Measurements from ENCODE around the gene NOTCH4.

The NOTCH4 gene

DNA sequence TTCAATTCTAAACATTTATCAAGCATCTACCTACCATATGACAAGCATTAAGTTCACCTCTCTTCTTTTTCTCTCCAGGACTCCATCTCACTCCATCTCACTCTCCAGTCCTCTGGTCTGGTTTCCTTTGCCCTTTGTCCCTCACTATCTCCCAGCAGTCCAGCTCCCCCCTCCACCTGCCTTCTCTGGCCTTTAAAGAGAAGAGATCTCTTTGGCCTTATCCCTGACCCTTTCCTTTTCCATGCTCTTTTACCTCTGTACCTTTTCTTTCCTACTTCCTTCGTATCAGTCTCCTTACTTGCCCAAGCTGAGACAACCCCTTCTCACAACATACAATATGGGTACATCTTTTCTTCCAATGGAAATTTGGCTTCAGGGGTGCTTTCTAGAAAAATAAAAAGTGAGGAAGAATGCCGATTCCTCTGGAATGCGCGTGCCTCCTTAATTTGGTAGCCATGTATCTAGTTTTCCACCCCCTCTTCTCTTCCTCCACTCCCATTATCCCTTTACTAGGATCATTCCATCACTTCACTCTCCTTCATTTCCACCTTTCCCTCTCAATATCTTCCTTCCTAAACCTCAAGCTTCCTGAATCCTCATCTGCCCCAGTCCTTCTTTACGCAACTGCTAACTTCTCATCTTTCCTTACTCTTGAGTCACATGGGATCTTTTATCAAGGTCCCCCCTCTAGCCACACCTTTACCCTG, 47.2 kb downstream of the NOTCH4 start:
- Histone ChIP-seq H3K36me3 (replicated peaks; ENCODE audit: insufficient read depth, low read length) (no peaks in the 10 kb centered on the region), H2AFZ (ENCODE audit: low read length) (peak overlapping the region; percentile 79), H3K27me3 (replicated peaks; ENCODE audit: insufficient read depth, low read length) (no peaks in the 10 kb centered on the region), H3K9me3 (replicated peaks; ENCODE audit: insufficient read depth, low read length) (no peaks in the 10 kb centered on the region), H3K79me2 (ENCODE audit: low read length) (peaks cover 17% of the 10 kb centered on the region), H3K4me1 (ENCODE audit: low read length) (peaks cover 21% of the 10 kb centered on the region), H3K9me2 (replicated peaks; ENCODE audit: insufficient read depth, low read length) (no peaks in the 10 kb centered on the region), H3K9ac (ENCODE audit: low read length) (peak overlapping the region; percentile 70; the same call in 1 of the 2 replicates), H4K20me1 (ENCODE audit: insufficient read depth, low read length) (no peaks in the 10 kb centered on the region), H3K4me2 (ENCODE audit: low read depth, low read length) (peak overlapping the region; percentile 97), H3K27ac (ENCODE audit: low read length) (peak overlapping the region; percentile 96; the same call in 1 of the 2 replicates), H3K4me3 (ENCODE audit: low read length) (peak overlapping the region; percentile 82), H3F3A (ENCODE audit: insufficient read depth, low read length) (peaks cover 19% of the 10 kb centered on the region)
- no peak for DNase-seq
- no peak for TF ChIP-seq EZH2 (optimal IDR thresholded peaks at IDR 0.05; ENCODE audit: low read depth, low read length)
- no peak for TF ChIP-seq CTCF (IDR thresholded peaks at IDR 0.05; ENCODE audit: low read length)
- TF ChIP-seq EZH2phosphoT487 (IDR thresholded peaks at IDR 0.05; ENCODE audit: low read length), result no peak

DNA sequence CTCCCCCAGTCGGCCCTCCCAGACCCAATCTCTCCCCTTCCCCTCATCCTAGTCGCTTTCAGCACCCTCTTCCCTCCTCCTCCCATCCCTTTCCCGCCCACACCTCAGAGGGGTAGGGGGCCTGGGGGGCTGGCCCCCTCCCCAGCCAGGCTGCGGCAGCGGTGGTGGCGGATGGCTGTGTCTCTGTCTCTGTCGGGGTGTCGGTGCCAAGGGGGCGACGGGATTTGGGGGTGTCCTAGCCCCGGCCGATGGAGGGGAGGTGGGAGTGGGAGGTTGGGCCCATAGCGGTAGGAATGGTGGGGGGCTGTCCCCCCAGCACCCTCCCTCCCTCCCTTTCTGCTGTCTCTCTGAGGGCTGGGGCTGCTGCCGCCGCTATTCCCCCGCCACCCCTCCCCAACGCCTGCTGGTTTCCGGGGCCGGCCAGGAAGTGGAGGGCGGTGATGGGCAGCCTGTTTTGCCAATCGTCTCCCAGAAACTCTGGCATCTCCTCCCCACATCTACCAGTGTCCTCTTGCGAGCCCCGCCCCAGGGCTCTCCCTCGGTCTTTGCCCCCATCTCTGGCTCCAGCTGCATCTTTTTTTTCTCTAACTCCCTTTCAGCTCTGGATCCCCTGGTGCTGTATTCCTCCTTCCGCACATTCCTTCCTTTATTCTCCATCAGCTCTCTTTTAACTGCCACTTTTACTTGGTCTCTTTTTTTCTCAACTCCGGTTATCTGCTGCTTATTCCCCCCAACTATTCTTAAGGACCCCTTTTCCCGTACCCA, 48.0 kb downstream of the NOTCH4 start, which contains the start of gene AGPAT1:
TSS of gene AGPAT1 (minus strand) at position 374 of the 765 bp plus-strand sequence. CDS start 4,588 bp downstream, outside the sequence.
- DNase-seq, result peak; percentile 92
- TF ChIP-seq EZH2phosphoT487 (IDR thresholded peaks at IDR 0.05; ENCODE audit: low read length), result no peak
- no peak for TF ChIP-seq EZH2 (optimal IDR thresholded peaks at IDR 0.05; ENCODE audit: low read depth, low read length)
- no peak for TF ChIP-seq CTCF (IDR thresholded peaks at IDR 0.05; ENCODE audit: low read length)
- no peaks in the 10 kb centered on the region for H3K27me3 ChIP-seq (replicated peaks; ENCODE audit: insufficient read depth, low read length)
- H3K9ac ChIP-seq (ENCODE audit: low read length), result peak within 1 kb of the TSS; percentile 83
- peaks cover 21% of the 10 kb centered on the region for H3K4me1 ChIP-seq (ENCODE audit: low read length)
- H3K9me3 ChIP-seq (replicated peaks; ENCODE audit: insufficient read depth, low read length), result no peaks in the 10 kb centered on the region
- H3K9me2 ChIP-seq (replicated peaks; ENCODE audit: insufficient read depth, low read length), result no peaks in the 10 kb centered on the region
- peak within 1 kb of the TSS; percentile 90 for H3K4me3 ChIP-seq (ENCODE audit: low read length)
- H3K27ac ChIP-seq (ENCODE audit: low read length), result peak within 1 kb of the TSS; percentile 96; the same call in 1 of the 2 replicates
- H3F3A ChIP-seq (ENCODE audit: insufficient read depth, low read length), result peaks cover 19% of the 10 kb centered on the region
- H3K79me2 ChIP-seq (ENCODE audit: low read length), result peaks cover 17% of the 10 kb centered on the region
- H4K20me1 ChIP-seq (ENCODE audit: insufficient read depth, low read length), result no peaks in the 10 kb centered on the region
- H3K4me2 ChIP-seq (ENCODE audit: low read depth, low read length), result peak within 1 kb of the TSS; percentile 97
- H3K36me3 ChIP-seq (replicated peaks; ENCODE audit: insufficient read depth, low read length), result no peaks in the 10 kb centered on the region
- peak within 1 kb of the TSS; percentile 96 for H2AFZ ChIP-seq (ENCODE audit: low read length)

- TF ChIP-seq CTCF (IDR thresholded peaks at IDR 0.05; ENCODE audit: low read length), result no peak
- TF ChIP-seq EZH2 (optimal IDR thresholded peaks at IDR 0.05; ENCODE audit: low read depth, low read length), result no peak
- no peak for TF ChIP-seq EZH2phosphoT487 (IDR thresholded peaks at IDR 0.05; ENCODE audit: low read length)
- Histone ChIP-seq H3K79me2 (ENCODE audit: low read length) (peaks cover 17% of the 10 kb centered on the region), H3K9me2 (replicated peaks; ENCODE audit: insufficient read depth, low read length) (no peaks in the 10 kb centered on the region), H2AFZ (ENCODE audit: low read length) (peak overlapping the region; percentile 96), H3K27me3 (replicated peaks; ENCODE audit: insufficient read depth, low read length) (no peaks in the 10 kb centered on the region), H3K4me1 (ENCODE audit: low read length) (peaks cover 21% of the 10 kb centered on the region), H3F3A (ENCODE audit: insufficient read depth, low read length) (peaks cover 19% of the 10 kb centered on the region), H3K9me3 (replicated peaks; ENCODE audit: insufficient read depth, low read length) (no peaks in the 10 kb centered on the region), H3K36me3 (replicated peaks; ENCODE audit: insufficient read depth, low read length) (no peaks in the 10 kb centered on the region), H3K4me3 (ENCODE audit: low read length) (peak overlapping the region; percentile 90), H3K27ac (ENCODE audit: low read length) (no peak overlapping the region), H3K9ac (ENCODE audit: low read length) (peak overlapping the region; percentile 83), H3K4me2 (ENCODE audit: low read depth, low read length) (peak overlapping the region; percentile 97), H4K20me1 (ENCODE audit: insufficient read depth, low read length) (no peaks in the 10 kb centered on the region)
- no peak for DNase-seq
Observed at GRCh38 chr6:32175322-32175710, 48.6 kb downstream of the NOTCH4 start.

Measured in MM.1S (cell line).